Effector memory CD4-positive, alpha-beta T cell (primary cell): ENCODE measurements around the gene DNAH17.

Experiments
- DNase-seq, 3 donors: peaks; one replicate each; pipeline ENCODE4 v3.0.0-alpha.2; 2020
- H3K27ac ChIP-seq: 2 replicates; pipeline ENCODE4 v1.7.0; 2013; ENCODE audit warnings: mild to moderate bottlenecking, low read length, moderate library complexity; ENCODE audit not compliant: insufficient read depth, poor library complexity, severe bottlenecking
- H3K27me3 ChIP-seq: replicated peaks from 2 replicates; pipeline ENCODE4 v1.7.0; 2013; ENCODE audit warnings: mild to moderate bottlenecking, low read length; ENCODE audit not compliant: insufficient read depth, control insufficient read depth, poor library complexity, severe bottlenecking
- H3K36me3 ChIP-seq: 2 replicates; pipeline ENCODE4 v1.7.0; 2013; ENCODE audit warnings: mild to moderate bottlenecking, low read length, moderate library complexity; ENCODE audit not compliant: control insufficient read depth, insufficient read depth
- H3K4me1 ChIP-seq: 2 replicates; pipeline ENCODE4 v1.7.0; 2013; ENCODE audit warnings: low read length, mild to moderate bottlenecking; ENCODE audit not compliant: control insufficient read depth, insufficient read depth, poor library complexity, severe bottlenecking
- H3K4me3 ChIP-seq: 2 replicates; pipeline ENCODE4 v1.7.0; 2013; ENCODE audit warnings: low read length, low read depth, mild to moderate bottlenecking; ENCODE audit not compliant: insufficient read depth, poor library complexity, severe bottlenecking
- H3K9me3 ChIP-seq: 2 replicates; pipeline ENCODE4 v1.7.0; 2013; ENCODE audit warnings: mild to moderate bottlenecking, low read length, moderate library complexity; ENCODE audit not compliant: control insufficient read depth

Gene DNAH17

DNA sequence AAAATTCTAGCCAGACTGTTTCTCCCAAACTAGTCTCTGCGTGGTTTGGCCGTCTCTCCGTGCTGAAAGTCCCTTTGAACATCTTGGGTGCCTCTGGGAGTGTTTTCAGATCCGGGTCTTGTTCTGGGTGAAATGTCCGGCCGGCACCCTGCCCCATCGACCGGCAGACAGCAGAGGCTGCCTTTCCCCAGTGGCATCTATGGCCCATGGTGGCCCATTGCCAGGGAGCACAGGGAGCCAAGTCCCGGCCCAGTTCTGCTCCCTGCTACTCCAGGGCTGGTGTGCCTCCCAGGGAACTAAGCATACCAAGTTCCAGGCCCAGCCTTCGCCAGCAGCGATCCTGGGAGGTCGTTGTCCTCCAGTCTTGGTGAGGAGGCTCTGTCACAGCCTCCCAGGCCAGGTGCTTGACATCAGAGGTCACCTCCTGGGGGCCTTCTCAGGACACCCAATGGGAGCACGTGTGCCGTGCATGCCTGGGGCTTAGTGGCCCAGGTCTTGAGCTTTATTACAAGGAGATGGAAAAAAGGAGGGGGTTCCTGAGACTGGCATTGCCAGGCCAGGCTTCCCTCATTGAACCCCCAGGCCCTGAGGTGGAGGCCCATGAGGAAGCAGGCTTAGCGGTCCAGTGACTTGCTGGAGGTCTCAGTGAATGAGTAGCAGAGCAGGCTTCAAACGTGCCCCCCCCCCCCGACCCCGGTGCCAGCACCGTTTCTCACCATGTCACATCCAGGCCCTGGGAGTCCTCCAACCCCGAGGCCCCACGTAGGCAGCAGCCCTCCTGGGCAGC, 144.8 kb downstream of the DNAH17 start:
- H3K27ac ChIP-seq: no peak overlapping the region
- H3K4me1 ChIP-seq: no peaks in the 10 kb centered on the region
- no peak overlapping the region for H3K4me3 ChIP-seq
- no peak for DNase-seq
- H3K9me3 ChIP-seq: no peaks in the 10 kb centered on the region
- H3K36me3 ChIP-seq: peaks cover 16% of the 10 kb centered on the region
- H3K27me3 ChIP-seq: no peaks in the 10 kb centered on the region

DNA sequence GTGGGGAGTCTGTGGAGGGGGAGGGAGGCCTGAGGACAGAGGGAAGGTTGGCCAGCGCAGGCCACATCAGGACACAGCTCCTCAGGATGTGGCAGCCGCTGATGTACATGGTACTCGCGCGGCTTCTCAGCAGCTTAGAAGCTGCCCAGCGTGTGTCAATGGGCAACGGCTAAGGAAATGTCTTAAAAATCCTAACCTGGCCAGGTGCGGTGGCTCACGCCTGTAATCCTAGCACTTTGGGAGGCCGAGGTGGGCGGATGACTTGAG, 145.6 kb downstream of the DNAH17 start:
- Histone ChIP-seq H3K27ac (no peak overlapping the region), H3K27me3 (no peaks in the 10 kb centered on the region), H3K4me1 (no peaks in the 10 kb centered on the region), H3K4me3 (no peak overlapping the region), H3K9me3 (no peaks in the 10 kb centered on the region), H3K36me3 (peaks cover 24% of the 10 kb centered on the region)
- DNase-seq: no peak

- Histone ChIP-seq H3K4me1 (no peaks in the 10 kb centered on the region), H3K27ac (no peak overlapping the region), H3K4me3 (no peak overlapping the region)
Measured at GRCh38 chr17:78430892-78431691, 146.1 kb downstream of the DNAH17 start.

DNA sequence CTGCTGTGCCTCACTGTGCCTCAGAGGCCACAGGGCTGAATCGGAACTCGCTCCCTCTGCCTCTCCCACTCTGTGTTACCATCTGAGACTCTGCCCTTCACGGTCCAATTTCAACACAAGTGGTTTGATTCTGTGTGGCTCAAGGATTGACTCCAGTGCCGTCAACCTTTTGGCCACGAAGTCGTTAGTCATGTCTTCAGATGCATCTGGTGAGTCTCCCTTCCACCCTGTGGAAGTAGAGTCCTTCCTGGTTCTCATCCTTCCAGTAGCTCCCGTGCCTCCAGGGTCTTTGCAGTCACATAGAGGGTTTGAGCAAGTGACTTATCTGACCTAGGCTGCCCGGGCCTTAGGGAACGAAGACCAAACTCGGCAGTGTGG, 147.6 kb downstream of the DNAH17 start:
- Histone ChIP-seq H3K9me3 (no peaks in the 10 kb centered on the region), H3K4me1 (no peaks in the 10 kb centered on the region), H3K27ac (no peak overlapping the region), H3K36me3 (peaks cover 41% of the 10 kb centered on the region), H3K4me3 (no peak overlapping the region), H3K27me3 (no peaks in the 10 kb centered on the region)
- no peak for DNase-seq

More at GRCh38 chr17:78430892-78431691, 146.1 kb downstream of the DNAH17 start:
- Histone ChIP-seq H3K27me3 (no peaks in the 10 kb centered on the region), H3K9me3 (no peaks in the 10 kb centered on the region), H3K36me3 (peaks cover 29% of the 10 kb centered on the region)
- no peak for DNase-seq

DNA sequence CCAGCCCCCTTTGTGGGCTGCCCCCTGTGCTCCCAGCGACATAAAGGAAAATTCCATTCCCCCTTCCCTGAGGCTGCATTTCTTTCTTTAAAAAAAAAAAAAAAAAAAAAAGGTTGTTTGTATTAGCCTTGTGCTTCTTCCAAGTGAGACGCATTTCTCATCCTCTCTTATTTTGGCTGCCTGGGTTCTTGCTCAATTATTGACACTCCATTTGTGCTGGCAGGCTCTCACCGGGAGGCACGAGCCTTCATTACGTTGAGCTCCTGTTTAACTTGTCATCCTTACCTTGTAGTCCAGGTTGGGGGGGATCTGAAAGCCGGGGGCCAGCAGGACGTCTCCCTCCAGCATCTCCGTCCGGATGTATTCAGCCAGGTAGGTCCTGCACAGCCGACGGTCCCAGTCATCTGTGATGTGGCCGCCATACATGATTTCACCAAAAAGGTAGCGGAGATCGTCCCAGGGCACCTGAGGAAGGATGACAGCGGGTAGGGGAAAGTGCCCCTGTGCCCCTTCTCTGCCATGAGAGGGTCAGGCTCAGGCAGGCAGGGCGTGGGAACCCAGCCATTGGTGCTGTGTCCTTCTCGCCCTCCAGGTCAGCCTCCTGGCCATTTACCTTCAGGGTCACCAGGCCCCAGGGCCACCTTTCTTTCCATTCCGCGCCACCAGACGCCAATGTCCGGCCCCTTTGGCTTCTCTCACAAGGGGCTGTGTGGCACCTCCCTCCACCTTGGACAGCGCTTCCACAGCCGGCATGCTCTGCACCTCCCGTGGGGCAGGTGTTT, 148.2 kb downstream of the DNAH17 start:
- H3K4me3 ChIP-seq: no peak overlapping the region
- no peaks in the 10 kb centered on the region for H3K4me1 ChIP-seq
- DNase-seq: no peak
- H3K27me3 ChIP-seq: no peaks in the 10 kb centered on the region
- H3K27ac ChIP-seq: no peak overlapping the region
- H3K36me3 ChIP-seq: peaks cover 47% of the 10 kb centered on the region
- no peaks in the 10 kb centered on the region for H3K9me3 ChIP-seq

- no peaks in the 10 kb centered on the region for H3K4me1 ChIP-seq
- no peaks in the 10 kb centered on the region for H3K9me3 ChIP-seq
- H3K36me3 ChIP-seq: peaks cover 54% of the 10 kb centered on the region
- DNase-seq: no peak
- H3K4me3 ChIP-seq: no peak overlapping the region
- H3K27me3 ChIP-seq: no peaks in the 10 kb centered on the region
- H3K27ac ChIP-seq: no peak overlapping the region
Measured at GRCh38 chr17:78428025-78428575, 149.1 kb downstream of the DNAH17 start.

DNA sequence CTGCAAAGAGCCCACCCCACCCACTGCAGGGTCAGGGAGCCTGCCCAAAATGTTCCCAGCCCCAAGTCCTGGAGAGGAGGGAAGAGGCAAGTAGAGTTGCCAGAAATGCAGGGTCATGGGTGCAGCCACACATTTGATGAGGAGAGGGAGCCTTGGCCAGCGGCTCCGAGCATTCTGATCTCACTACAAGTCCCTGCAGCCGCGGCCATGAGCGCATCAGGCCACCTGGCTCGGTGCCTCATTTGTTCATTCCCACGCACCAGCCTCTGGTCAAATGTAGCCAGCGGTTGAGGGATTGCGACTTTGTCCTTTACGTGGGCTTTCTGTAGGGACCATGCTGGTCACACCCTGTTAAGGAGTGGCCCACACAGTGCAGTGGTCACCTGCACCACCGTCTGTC, 150.1 kb downstream of the DNAH17 start:
- no peak for DNase-seq
- H3K36me3 ChIP-seq: peaks cover 55% of the 10 kb centered on the region
- H3K27ac ChIP-seq: no peak overlapping the region
- H3K4me1 ChIP-seq: no peaks in the 10 kb centered on the region
- H3K4me3 ChIP-seq: no peak overlapping the region
- no peaks in the 10 kb centered on the region for H3K9me3 ChIP-seq
- no peaks in the 10 kb centered on the region for H3K27me3 ChIP-seq

- no peaks in the 10 kb centered on the region for H3K4me1 ChIP-seq
- no peaks in the 10 kb centered on the region for H3K9me3 ChIP-seq
- no peak overlapping the region for H3K27ac ChIP-seq
- no peak for DNase-seq
- peaks cover 62% of the 10 kb centered on the region for H3K36me3 ChIP-seq
- no peak overlapping the region for H3K4me3 ChIP-seq
- H3K27me3 ChIP-seq: no peaks in the 10 kb centered on the region
Measured at GRCh38 chr17:78426293-78426879, 150.8 kb downstream of the DNAH17 start.

DNA sequence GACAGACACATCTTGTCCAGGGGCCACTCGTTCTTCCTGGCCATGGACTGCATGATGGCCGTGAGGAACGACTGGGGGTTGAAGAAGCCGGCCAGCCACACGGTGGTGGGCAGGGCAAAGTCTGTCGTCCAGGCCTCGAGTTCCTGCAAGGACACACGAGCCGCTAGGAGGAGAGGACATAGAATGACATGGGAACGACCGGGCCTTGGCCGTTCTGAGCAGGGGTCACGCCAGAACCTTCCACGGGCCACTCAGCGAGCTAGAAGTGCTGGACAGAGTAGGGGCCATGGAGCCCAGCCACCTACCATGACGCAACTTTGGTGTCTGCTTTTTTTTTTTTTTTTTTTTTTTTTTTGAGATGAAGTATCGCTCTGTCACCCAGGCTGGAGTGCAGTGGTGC, 151.8 kb downstream of the DNAH17 start:
- Histone ChIP-seq H3K27me3 (no peaks in the 10 kb centered on the region), H3K4me3 (no peak overlapping the region), H3K4me1 (no peaks in the 10 kb centered on the region), H3K36me3 (peaks cover 72% of the 10 kb centered on the region), H3K27ac (no peak overlapping the region), H3K9me3 (no peaks in the 10 kb centered on the region)
- no peak for DNase-seq
